ENCODE results near the gene NPC1L1. TPM values are rescaled to one million over a fixed set of nuclear protein-coding genes. Genes with fewer than 3 reads are reported as not detected.

Gene NPC1L1
- total and polyA plus RNA-seq, 2 of the 4 experiments (the other 2 are of a cell fraction): 0.07 TPM; not detected in 1

GRCh38 chr7:44561962-44562621 lies 21.0 kb upstream of the NPC1L1 start:
- dilution Hi-C loops (cut with HindIII; ENCODE audit: low sequenced_read_pairs, unreplicated experiment): no loop called here
- TF ChIP-seq RAD21 (IDR thresholded peaks at IDR 0.05; ENCODE audit: low read length): no peak
- no peak for TF ChIP-seq MAZ (IDR thresholded peaks at IDR 0.05; ENCODE audit: borderline replicate concordance, low read depth, low read length)
- TF ChIP-seq NFE2L2 (IDR thresholded peaks at IDR 0.05; ENCODE audit: low read depth, low read length): no peak
- TF ChIP-seq CEBPB (IDR thresholded peaks at IDR 0.05; ENCODE audit: low read depth, low read length): no peak
- TF ChIP-seq SMC3 (IDR thresholded peaks at IDR 0.05; ENCODE audit: low read depth, low read length): no peak
- no peak for TF ChIP-seq MAFK (IDR thresholded peaks at IDR 0.05; ENCODE audit: low read depth, low read length)
- TF ChIP-seq POLR2A (IDR thresholded peaks at IDR 0.05; ENCODE audit: low read depth, low read length): no peak
- TF ChIP-seq CTCF (conservative IDR thresholded peaks at IDR 0.05; ENCODE audit: low read depth, low read length): no peak
- TF ChIP-seq MXI1 (IDR thresholded peaks at IDR 0.05; ENCODE audit: borderline replicate concordance, low read depth, low read length): no peak
- no peak for TF ChIP-seq RCOR1 (IDR thresholded peaks at IDR 0.05; ENCODE audit: insufficient replicate concordance, low read length)
- no peak for TF ChIP-seq FOS (IDR thresholded peaks at IDR 0.05; ENCODE audit: low read depth, low read length)
- no peak for TF ChIP-seq RFX5 (IDR thresholded peaks at IDR 0.05; ENCODE audit: low read depth, low read length)
- no peak for TF ChIP-seq CHD1 (IDR thresholded peaks at IDR 0.05; ENCODE audit: low read depth, low read length)
- TF ChIP-seq USF2 (IDR thresholded peaks at IDR 0.05; ENCODE audit: low read depth, low read length): no peak
- TF ChIP-seq BHLHE40 (IDR thresholded peaks at IDR 0.05; ENCODE audit: low read depth, low read length): no peak
- TF ChIP-seq ELK1 (IDR thresholded peaks at IDR 0.05; ENCODE audit: borderline replicate concordance, low read depth, low read length): no peak
- Histone ChIP-seq H3K27me3 (ENCODE audit: control insufficient read depth, insufficient read depth, low read length) (no peaks in the 10 kb centered on the region), H4K5ac (ENCODE audit: low read depth, low read length) (no peak overlapping the region), H3K4ac (ENCODE audit: low read depth, low read length) (no peak overlapping the region), H3K23ac (ENCODE audit: low read depth, low read length) (no peak overlapping the region), H2BK120ac (ENCODE audit: low read depth, low read length) (no peak overlapping the region), H3K14ac (replicated peaks; ENCODE audit: low read depth, low read length) (no peak overlapping the region), H3K79me1 (ENCODE audit: low read depth in 1 of 2, low read length in 2 of 2) (peaks cover 0 to 18% of the 10 kb centered on the region in 2 experiments; a peak in 2 of 4 replicates), H3K4me1 (ENCODE audit: control insufficient read depth, insufficient read depth, low read length) (peaks cover 2% of the 10 kb centered on the region; the same call in 1 of the 2 replicates), H2AFZ (replicated peaks; ENCODE audit: low read length, poor library complexity) (peak overlapping the region; percentile 33), H3K56ac (ENCODE audit: extremely low read depth, insufficient read depth, low read length) (no peak overlapping the region), H3K9me3 (ENCODE audit: control insufficient read depth, insufficient read depth, low read length) (no peaks in the 10 kb centered on the region), H4K91ac (ENCODE audit: insufficient read depth, low read depth, low read length) (no peak overlapping the region), H3K4me2 (ENCODE audit: low read depth, low read length) (no peak overlapping the region), H2BK15ac (ENCODE audit: low read depth, low read length) (no peak overlapping the region), H2BK5ac (ENCODE audit: low read depth, low read length, poor library complexity, severe bottlenecking) (no peak overlapping the region), H3K27ac (ENCODE audit: insufficient read depth, low read length) (no peak overlapping the region), H4K8ac (ENCODE audit: low read depth in 2 of 2, low read length in 2 of 2) (no peak overlapping the region), H3K18ac (ENCODE audit: low read depth, low read length) (no peak overlapping the region), H3K36me3 (ENCODE audit: control insufficient read depth, insufficient read depth, low read length) (peaks cover 26% of the 10 kb centered on the region), H2AK9ac (replicated peaks; ENCODE audit: low read depth, low read length, poor library complexity) (peak overlapping the region; percentile 68), H4K20me1 (ENCODE audit: insufficient read depth, low read length) (peaks cover 20% of the 10 kb centered on the region), H3K9ac (ENCODE audit: low read depth, low read length) (no peak overlapping the region), H2AK5ac (ENCODE audit: low read depth, low read length) (peak overlapping the region; percentile 43; the same call in 1 of the 2 replicates), H3K4me3 (ENCODE audit: insufficient read depth, low read depth, low read length) (no peak overlapping the region), H3K9me1 (ENCODE audit: insufficient read depth, low read length) (peaks cover 6% of the 10 kb centered on the region; the same call in 1 of the 2 replicates), H2BK20ac (ENCODE audit: low read depth, low read length) (no peak overlapping the region)
- ATAC-seq (ENCODE audit: low read depth): peak; percentile 44
- in situ Hi-C loops (cut with MboI; ENCODE audit: low sequenced_read_pairs): loop anchor here (10.0 kb wide), 1 partner anchor 317 kb away; no protein-coding TSS in a partner anchor
- DNase-seq: peak; percentile 54
- BruUV-seq (replicated peaks): no TSS peak
- POLR2A ChIA-PET (ENCODE audit: unreplicated experiment): no interaction called here
- WGBS, 2 experiments (ENCODE audit: extremely low coverage in 2 of 2, insufficient read length in 1 of 2): 82% methylated on average over 2 of the region's 7 CpGs; no CpG with 5 or more reads in 1 of the 2 experiments
- CTCF ChIA-PET: no interaction called here
- intact Hi-C loops (cut with micrococcal nuclease): no loop called here
